HepG2 (cell line): ENCODE results near the gene CLCN1. TPM values are rescaled to one million over a fixed set of nuclear protein-coding genes. Genes with fewer than 3 reads are reported as not detected.

ENCODE experiments used
- ATAC-seq: fragments of 200-7000 bp; cut with Tn5 transposase; 3 replicates; pipeline ENCODE4 v1.9.1; 2020; ENCODE audit warnings: mild to moderate bottlenecking, moderate library complexity
- BruUV-seq: library from RNA; stranded (reverse); fragments of 400-500 nt; replicated peaks from 2 replicates; lab custom pipeline; 2021; lab: Mats Ljungman, UMichigan
- CTCF ChIA-PET: fragments of 300-600 bp; formaldehyde crosslinking; extraction: SDS; loops from one replicate; lab custom pipeline; 2021; ENCODE audit warnings: low total read pairs, inconsistent platforms, low intra/inter-chr PET ratio; lab: Yijun Ruan, JAX
- POLR2A ChIA-PET: fragments of 350-600 bp; sonication (Branson Sonifier 250); formaldehyde crosslinking; loops from one replicate; lab custom pipeline; 2020; ENCODE audit warnings: antibody characterized with exemption, inconsistent platforms; lab: Yijun Ruan, JAX
- DNase-seq: peaks from one replicate; pipeline ENCODE4 v3.0.0-alpha.2; 2015; ENCODE audit warnings: low spot score
- FAIRE-seq: peaks from 3 replicates; lab custom pipeline; 2011; peaks lifted over from hg19 to GRCh38; lab: Jason Lieb, UNC
- H2AFZ ChIP-seq: one replicate; pipeline ENCODE4 v1.6.1; 2011; ENCODE audit warnings: low read length, inconsistent platforms
- H3K27ac ChIP-seq: fragments of 300-600 bp; 3 replicates; pipeline ENCODE4 v1.8.0; 2011; ENCODE audit warnings: mixed run types, mild to moderate bottlenecking, mixed read lengths, low read length, inconsistent platforms; ENCODE audit not compliant: insufficient read depth; ENCODE audit errors: extremely low read length
- H3K27me3 ChIP-seq, 2 experiments: fragments of 200-600 bp in 1 of 2; 2 replicates in 1 of 2; 3 replicates in 1 of 2; pipeline versions ENCODE4 v1.6.0 to v1.8.0; 2011; ENCODE audit warnings: low read length in 2 of 2, mild to moderate bottlenecking in 2 of 2, moderate library complexity in 2 of 2, inconsistent platforms in 1 of 2; ENCODE audit not compliant: insufficient read depth in 2 of 2, control insufficient read depth in 1 of 2
- H3K36me3 ChIP-seq, 2 experiments: fragments of 200-600 bp in 1 of 2; replicated peaks in 1 of 2; 2 replicates in 1 of 2; 3 replicates in 1 of 2; pipeline versions ENCODE4 v1.5.1 to v1.8.0; 2011; ENCODE audit warnings: low read length in 2 of 2, inconsistent platforms in 1 of 2; ENCODE audit not compliant: insufficient read depth in 2 of 2, control insufficient read depth in 1 of 2
- H3K4me1 ChIP-seq: 2 replicates; pipeline ENCODE4 v1.5.1; 2012; ENCODE audit warnings: low read length, inconsistent platforms; ENCODE audit not compliant: insufficient read depth
- H3K4me2 ChIP-seq: 2 replicates; pipeline ENCODE4 v1.6.0; 2011; ENCODE audit warnings: low read depth, low read length, inconsistent platforms
- H3K4me3 ChIP-seq, 3 experiments: fragments of 200-600 bp in 1 of 3; sonication (generic), shearing (Covaris generic) in 1 of 3; replicated peaks in 1 of 3; 2 replicates each; pipeline ENCODE4 v1.5.1; 2011 to 2016; ENCODE audit warnings: low read length in 3 of 3, inconsistent platforms in 2 of 3, low read depth in 2 of 3, mild to moderate bottlenecking in 2 of 3, control low read depth in 1 of 3, mixed read lengths in 1 of 3; ENCODE audit not compliant: insufficient read depth in 1 of 3
- H3K79me2 ChIP-seq: one replicate; pipeline ENCODE4 v1.6.1; 2011; ENCODE audit warnings: low read length, inconsistent platforms; ENCODE audit not compliant: insufficient read depth
- H3K9ac ChIP-seq: 2 replicates; pipeline ENCODE4 v1.6.0; 2011; ENCODE audit warnings: mild to moderate bottlenecking, low read depth, low read length, inconsistent platforms; ENCODE audit not compliant: insufficient read depth
- H3K9me3 ChIP-seq: 2 replicates; pipeline ENCODE4 v1.5.1; 2012; ENCODE audit warnings: mild to moderate bottlenecking, low read length
- H4K20me1 ChIP-seq: 2 replicates; pipeline ENCODE4 v1.6.0; 2011; ENCODE audit warnings: inconsistent platforms, mild to moderate bottlenecking, low read length, moderate library complexity; ENCODE audit not compliant: insufficient read depth
- CREB1 ChIP-seq, 2 experiments: fragments of 450-650 bp in 1 of 2; IDR thresholded peaks; 2 replicates each; pipeline ENCODE4 v1.6.1; 2016 to 2017; ENCODE audit warnings: control low read depth in 1 of 2, mild to moderate bottlenecking in 1 of 2, missing compliant biosample characterization in 1 of 2, missing genetic modification characterization in 1 of 2
- ZFP36 ChIP-seq: fragments of 150-350 bp; IDR thresholded peaks from 2 replicates; pipeline ENCODE4 v1.6.1; 2018; ENCODE audit warnings: borderline replicate concordance, low read length, low read depth; ENCODE audit not compliant: partially characterized antibody
- ZNF543 ChIP-seq: sonication (generic); formaldehyde crosslinking; IDR thresholded peaks from 2 replicates; pipeline ENCODE4 v1.4.0; 2020; ENCODE audit warnings: mild to moderate bottlenecking, missing genetic modification reagents
- WGBS: methylation state at CpG from one replicate; pipeline ENCODE4 v1.1.6; 2017; ENCODE audit warnings: low lambda C conversion rate; 5-methylcytosine and 5-hydroxymethylcytosine counted together
- in situ Hi-C: cut with HindIII; loops from 2 replicates; pipeline ENCODE4 v1.10.0; 2017; ENCODE audit warnings: low pct_unique_long_range_greater_than_20kb; ENCODE audit not compliant: extremely low pct_ligation_motif_present
- intact Hi-C: fragments of 100-400 bp; cut with micrococcal nuclease; formaldehyde crosslinking; loops from one replicate; pipeline ENCODE4 v1.10.0; 2022; ENCODE audit not compliant: unreplicated experiment
- polyA plus RNA-seq, 8 experiments: library from polyadenylated mRNA; depleted of rRNA in 3 of 8; stranded (reverse) in 7 of 8; unstranded in 1 of 8; fragments of >200 nt; fragmentation: Illumina TruSeq in 4 of 8; extraction: Trizol in 4 of 8; gene quantifications; 2 replicates each; pipeline versions ENCODE4 v1.2.1 to v1.2.3, GENCODE V29; 2011 to 2016; ENCODE audit warnings: low read depth in 4 of 8, missing spikeins in 1 of 8, mixed read lengths in 1 of 8; ENCODE audit not compliant: insufficient read depth in 1 of 8
- total RNA-seq, 5 experiments: library from RNA; depleted of rRNA; stranded (reverse); fragments of >200 nt; fragmentation: Illumina TruSeq; extraction: Trizol; gene quantifications; 2 replicates each; pipeline ENCODE4 v1.2.3, GENCODE V29; 2016; ENCODE audit warnings: low read depth in 1 of 5
- TF ChIP-seq, protein P1 (sequence below): fragments of 450-650 bp; IDR thresholded peaks from 2 replicates; pipeline ENCODE4 v1.6.1; 2016

Gene CLCN1
- total and polyA plus RNA-seq, 2 of the 13 experiments (the other 11 are each of a cell fraction or from before 2014, with no cell fraction given), result 0.01 TPM; not detected in 1

DNA sequence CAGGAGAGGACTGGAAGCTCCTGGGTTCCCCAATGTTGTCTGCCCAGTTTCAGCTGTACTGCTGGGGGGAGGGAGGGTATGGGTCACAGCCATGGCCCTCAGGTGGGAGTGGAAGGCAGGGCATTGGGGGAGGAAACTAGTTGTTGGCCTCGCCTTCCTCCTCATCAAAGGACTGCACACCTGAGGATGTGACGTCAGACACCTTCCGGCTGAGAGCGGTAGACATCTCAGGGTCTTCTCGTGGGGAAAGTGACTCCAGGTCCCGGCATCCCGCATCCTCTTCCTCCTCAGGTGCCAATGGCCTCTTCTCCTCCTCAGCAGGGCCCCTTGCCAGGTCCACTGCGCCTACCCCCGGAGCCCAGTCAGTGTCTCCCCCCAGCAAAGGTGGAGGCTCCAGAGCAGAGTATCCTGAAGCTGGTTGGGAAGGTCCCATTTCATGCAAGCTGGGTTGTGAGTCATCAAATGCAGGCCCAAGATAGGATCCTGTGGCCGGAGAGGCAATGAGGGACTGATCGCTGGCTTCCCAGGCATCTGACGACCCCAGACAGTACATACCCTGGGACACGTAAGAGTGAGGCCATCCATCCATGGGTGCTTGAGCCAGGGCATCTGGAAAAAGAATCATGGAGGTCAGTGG lies 40.6 kb downstream of the CLCN1 start:
- CTCF ChIA-PET, result no interaction called here
- FAIRE-seq (no peak), DNase-seq (no peak), ATAC-seq (no peak)
- in situ Hi-C loops (no loop called here), intact Hi-C loops (no loop called here)
- H3K9ac ChIP-seq, result no peak overlapping the region
- no TSS peak for BruUV-seq
- POLR2A ChIA-PET, result no interaction called here
- no peak overlapping the region for H2AFZ ChIP-seq
- H3K9me3 ChIP-seq, result no peaks in the 10 kb centered on the region
- H4K20me1 ChIP-seq, result no peaks in the 10 kb centered on the region
- no peak overlapping the region for H3K27ac ChIP-seq
- TF ChIP-seq CREB1 (IDR thresholded peaks at IDR 0.05), result peak; percentile 87
- TF ChIP-seq CREB1 (CRISPR knock-in tag; IDR thresholded peaks at IDR 0.05), result no peak
- no peak for TF ChIP-seq ZFP36
- no peaks in the 10 kb centered on the region for H3K4me1 ChIP-seq
- WGBS, result 40% methylated on average over 3 of the region's 13 CpGs
- peaks cover 3 to 45% of the 10 kb centered on the region in 2 experiments; a peak in 4 of 5 replicates for H3K27me3 ChIP-seq
- H3K4me2 ChIP-seq, result no peak overlapping the region
- H3K79me2 ChIP-seq, result no peaks in the 10 kb centered on the region
- no peaks in the 10 kb centered on the region for H3K36me3 ChIP-seq
- no peak overlapping the region for H3K4me3 ChIP-seq

DNA sequence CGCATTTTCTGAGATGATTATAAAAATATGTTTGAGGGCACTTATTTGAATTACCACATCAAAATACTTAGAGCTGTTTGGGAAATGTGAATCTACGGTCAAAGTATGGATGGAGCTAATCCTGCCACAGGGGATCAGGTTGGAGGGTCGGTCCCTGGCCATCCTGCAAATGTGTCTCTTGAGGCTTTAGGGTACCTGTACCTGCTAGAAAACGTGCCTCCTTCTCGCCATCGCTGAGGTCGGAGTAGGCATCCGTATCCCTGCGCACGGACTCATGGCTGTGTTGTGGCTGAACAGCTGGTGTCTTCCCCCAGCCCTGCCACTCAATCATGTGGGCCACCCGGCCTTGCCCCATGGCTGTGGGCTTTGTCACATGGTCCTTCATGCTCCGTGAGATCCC lies 42.7 kb downstream of the CLCN1 start:
- Histone ChIP-seq H3K9me3 (no peaks in the 10 kb centered on the region), H3K9ac (no peak overlapping the region), H3K4me2 (no peak overlapping the region), H3K27ac (no peak overlapping the region), H4K20me1 (no peaks in the 10 kb centered on the region), H3K36me3 (no peaks in the 10 kb centered on the region), H3K4me1 (no peaks in the 10 kb centered on the region), H3K27me3 (peaks cover 6 to 57% of the 10 kb centered on the region in 2 experiments), H2AFZ (no peak overlapping the region), H3K4me3 (no peak overlapping the region), H3K79me2 (no peaks in the 10 kb centered on the region)
- TF ChIP-seq ZNF543 (CRISPR knock-in tag), result no peak
- TF ChIP-seq, protein P1, sequence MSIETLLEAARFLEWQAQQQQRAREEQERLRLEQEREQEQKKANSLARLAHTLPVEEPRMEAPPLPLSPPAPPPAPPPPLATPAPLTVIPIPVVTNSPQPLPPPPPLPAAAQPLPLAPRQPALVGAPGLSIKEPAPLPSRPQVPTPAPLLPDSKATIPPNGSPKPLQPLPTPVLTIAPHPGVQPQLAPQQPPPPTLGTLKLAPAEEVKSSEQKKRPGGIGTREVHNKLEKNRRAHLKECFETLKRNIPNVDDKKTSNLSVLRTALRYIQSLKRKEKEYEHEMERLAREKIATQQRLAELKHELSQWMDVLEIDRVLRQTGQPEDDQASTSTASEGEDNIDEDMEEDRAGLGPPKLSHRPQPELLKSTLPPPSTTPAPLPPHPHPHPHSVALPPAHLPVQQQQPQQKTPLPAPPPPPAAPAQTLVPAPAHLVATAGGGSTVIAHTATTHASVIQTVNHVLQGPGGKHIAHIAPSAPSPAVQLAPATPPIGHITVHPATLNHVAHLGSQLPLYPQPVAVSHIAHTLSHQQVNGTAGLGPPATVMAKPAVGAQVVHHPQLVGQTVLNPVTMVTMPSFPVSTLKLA, result peak; percentile 18; the same call in 1 of the 2 replicates
- no peak for FAIRE-seq
- CTCF ChIA-PET, result no interaction called here
- BruUV-seq, result no TSS peak
- WGBS, result 35% methylated on average over 9 of the region's 12 CpGs
- no peak for DNase-seq
- in situ Hi-C loops (no loop called here), intact Hi-C loops (no loop called here)
- POLR2A ChIA-PET, result no interaction called here
- no peak for ATAC-seq
